ENCODE results near the gene TBC1D5.

DNA sequence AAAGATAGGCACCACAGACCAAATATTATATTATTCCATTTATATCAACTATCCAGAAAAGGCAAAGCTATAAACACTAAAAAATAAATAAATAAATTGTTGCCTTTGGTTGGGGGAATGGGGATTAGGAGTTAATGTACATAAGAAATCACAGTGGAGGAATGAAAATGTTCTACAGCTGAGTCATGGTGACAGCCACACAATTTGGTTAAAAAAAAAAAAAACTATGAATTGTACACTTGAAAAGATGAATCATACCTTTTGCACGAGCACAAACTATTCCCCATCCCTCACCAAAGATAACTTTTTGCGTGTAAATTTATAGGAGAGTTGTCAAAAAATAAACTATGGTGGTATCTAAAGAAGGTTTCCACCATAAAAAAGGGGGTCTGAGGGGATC is 103.2 kb downstream of the TBC1D5 start:
- TF ChIP-seq CTCF (IDR thresholded peaks at IDR 0.05) (no peak), EZH2 (IDR thresholded peaks at IDR 0.05; ENCODE audit: borderline replicate concordance, insufficient read depth, low read depth, low read length, poor library complexity, severe bottlenecking) (no peak)

All from B cell (primary cell).